ENCODE results near the gene ABCG8. TPM values are rescaled to one million over a fixed set of nuclear protein-coding genes. Genes with fewer than 3 reads are reported as not detected.

Gene ABCG8
- total RNA-seq, 1 donor = not detected

DNA sequence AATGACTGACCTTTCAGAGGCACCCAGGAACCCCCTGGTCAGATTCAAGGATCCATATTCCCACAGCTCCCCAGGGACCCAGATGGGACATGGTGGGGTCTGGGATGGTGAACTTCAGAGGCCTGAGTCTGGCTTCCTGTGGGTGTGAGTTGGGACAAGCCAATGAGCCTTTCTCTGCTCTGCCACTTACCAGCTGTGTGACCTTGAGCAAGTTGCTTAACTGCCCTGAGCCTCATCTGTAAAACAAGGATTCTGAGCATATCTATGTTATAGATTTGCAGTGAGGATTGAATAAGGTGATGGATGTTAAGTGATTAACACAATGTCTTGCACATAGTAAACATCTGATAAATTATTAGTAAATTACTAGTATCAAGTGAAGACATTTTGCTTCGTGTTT, 6.4 kb downstream of the ABCG8 start:
- no peak overlapping the region for H3K4me3 ChIP-seq (ENCODE audit: low read depth, low read length)
- DNase-seq (ENCODE audit: low read depth) = no peak
- TF ChIP-seq, protein P1, sequence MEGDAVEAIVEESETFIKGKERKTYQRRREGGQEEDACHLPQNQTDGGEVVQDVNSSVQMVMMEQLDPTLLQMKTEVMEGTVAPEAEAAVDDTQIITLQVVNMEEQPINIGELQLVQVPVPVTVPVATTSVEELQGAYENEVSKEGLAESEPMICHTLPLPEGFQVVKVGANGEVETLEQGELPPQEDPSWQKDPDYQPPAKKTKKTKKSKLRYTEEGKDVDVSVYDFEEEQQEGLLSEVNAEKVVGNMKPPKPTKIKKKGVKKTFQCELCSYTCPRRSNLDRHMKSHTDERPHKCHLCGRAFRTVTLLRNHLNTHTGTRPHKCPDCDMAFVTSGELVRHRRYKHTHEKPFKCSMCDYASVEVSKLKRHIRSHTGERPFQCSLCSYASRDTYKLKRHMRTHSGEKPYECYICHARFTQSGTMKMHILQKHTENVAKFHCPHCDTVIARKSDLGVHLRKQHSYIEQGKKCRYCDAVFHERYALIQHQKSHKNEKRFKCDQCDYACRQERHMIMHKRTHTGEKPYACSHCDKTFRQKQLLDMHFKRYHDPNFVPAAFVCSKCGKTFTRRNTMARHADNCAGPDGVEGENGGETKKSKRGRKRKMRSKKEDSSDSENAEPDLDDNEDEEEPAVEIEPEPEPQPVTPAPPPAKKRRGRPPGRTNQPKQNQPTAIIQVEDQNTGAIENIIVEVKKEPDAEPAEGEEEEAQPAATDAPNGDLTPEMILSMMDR (IDR thresholded peaks at IDR 0.05; ENCODE audit: insufficient read depth, low read depth, low read length) = no peak

DNA sequence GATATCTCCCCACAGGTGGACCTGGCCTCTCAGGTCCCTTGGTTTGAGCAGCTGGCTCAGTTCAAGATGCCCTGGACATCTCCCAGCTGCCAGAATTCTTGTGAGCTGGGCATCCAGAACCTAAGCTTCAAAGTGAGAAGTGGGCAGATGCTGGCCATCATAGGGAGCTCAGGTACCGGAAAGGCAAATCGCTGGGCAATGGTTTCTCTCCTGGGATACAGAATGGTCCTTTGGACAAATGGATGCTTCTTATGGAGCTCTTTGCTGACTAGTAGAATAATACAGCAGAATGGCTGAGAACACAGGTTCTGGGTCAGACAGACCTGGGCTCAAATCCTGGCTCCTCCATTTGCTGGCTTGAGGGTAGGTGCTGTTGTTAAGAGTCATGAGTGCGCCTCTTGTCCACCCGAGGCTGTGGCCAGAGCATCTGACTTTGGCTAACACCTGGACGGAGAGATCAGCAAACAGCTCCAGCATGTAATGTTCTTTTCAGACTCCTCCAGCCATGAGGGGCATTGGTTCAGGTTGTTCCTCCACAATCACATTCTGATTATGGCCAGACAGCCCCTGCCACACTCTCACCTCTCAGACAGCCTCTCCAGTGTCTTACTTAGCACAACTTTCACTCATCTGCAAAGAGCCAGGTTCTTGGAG, 7.5 kb downstream of the ABCG8 start:
- TF ChIP-seq, protein P1 (IDR thresholded peaks at IDR 0.05; ENCODE audit: insufficient read depth, low read depth, low read length) = no peak
- no peak overlapping the region for H3K4me3 ChIP-seq (ENCODE audit: low read depth, low read length)
- DNase-seq (ENCODE audit: low read depth) = no peak

DNA sequence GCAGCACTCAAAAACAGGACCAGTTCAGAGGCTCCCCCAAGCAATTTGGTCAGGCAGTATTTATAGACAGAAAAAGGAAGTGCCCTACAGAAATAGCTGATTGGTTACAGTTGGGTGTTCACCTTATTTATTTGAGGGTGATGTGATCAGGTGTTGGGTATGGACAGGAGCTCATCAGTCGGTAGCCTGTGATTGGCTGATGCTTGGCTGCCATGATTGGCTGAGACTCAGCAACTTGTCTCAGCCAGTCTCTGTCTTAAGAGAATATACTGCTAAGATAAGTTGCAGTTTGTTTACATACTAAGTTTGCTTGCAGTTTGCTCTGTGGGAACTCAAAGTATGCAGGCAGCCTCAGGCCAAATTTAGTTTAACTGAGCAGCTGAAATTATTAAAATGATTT, 9.4 kb downstream of the ABCG8 start:
- peak; percentile 71 for DNase-seq (ENCODE audit: low read depth)
- TF ChIP-seq, protein P1 (IDR thresholded peaks at IDR 0.05; ENCODE audit: insufficient read depth, low read depth, low read length) = no peak
- no peak overlapping the region for H3K4me3 ChIP-seq (ENCODE audit: low read depth, low read length)

DNA sequence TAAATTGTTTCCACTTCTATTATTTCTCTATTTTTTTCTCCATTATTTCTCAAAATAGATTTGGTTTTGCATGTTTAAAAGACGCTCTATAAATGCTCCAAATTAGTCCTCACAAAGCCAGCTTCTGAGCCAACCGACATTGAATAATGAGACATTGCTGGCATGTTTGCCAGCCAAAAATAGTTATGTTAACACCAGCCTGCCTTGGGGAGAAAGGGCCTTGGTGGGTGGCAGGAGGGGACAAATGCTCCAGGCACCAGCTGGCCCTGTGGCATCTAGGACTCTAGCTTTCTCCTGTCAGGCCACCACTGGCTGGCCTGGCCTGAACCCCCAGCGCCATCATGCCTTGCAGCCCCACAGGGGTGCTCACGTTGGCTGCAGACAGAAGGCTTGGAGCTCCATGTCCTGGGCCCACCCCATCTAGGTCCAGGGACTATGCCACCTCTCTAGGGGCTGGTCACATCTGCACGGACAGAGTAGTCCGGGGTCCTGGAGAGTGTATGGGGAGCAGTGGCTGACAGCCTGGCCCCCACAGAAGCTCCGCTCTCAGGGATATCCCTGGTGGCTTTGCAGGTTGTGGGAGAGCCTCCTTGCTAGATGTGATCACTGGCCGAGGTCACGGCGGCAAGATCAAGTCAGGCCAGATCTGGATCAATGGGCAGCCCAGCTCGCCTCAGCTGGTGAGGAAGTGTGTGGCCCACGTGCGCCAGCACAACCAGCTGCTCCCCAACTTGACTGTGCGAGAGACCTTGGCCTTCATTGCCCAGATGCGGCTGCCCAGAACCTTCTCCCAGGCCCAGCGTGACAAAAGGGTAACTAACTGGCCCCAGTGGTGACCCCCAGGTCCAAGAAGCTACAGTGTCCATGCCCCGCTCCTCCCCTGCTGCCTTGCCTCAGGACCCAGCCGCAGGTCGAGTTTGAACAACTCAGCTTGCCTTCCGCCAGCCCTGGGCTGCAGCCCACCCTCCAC, 12.5 kb downstream of the ABCG8 start:
- TF ChIP-seq, protein P1 (IDR thresholded peaks at IDR 0.05; ENCODE audit: insufficient read depth, low read depth, low read length) = no peak
- no peak overlapping the region for H3K4me3 ChIP-seq (ENCODE audit: low read depth, low read length)
- DNase-seq (ENCODE audit: low read depth) = no peak

DNA sequence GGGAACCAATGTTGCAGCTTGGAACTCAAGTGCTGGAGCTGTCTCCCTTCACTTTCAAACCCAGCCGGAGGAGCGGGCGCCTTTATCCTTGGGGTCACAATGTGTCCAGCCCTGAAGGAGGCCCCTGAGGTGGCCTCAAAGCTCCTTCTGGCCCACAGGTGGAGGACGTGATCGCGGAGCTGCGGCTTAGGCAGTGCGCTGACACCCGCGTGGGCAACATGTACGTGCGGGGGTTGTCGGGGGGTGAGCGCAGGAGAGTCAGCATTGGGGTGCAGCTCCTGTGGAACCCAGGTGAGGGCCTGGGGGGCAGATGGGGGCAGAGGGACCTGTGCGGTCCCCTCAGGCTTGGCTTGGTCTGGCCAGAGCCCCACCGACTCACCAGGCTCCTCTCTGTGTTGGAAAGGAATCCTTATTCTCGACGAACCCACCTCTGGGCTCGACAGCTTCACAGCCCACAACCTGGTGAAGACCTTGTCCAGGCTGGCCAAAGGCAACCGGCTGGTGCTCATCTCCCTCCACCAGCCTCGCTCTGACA, 13.5 kb downstream of the ABCG8 start:
- H3K4me3 ChIP-seq (ENCODE audit: low read depth, low read length) = no peak overlapping the region
- no peak for DNase-seq (ENCODE audit: low read depth)
- TF ChIP-seq, protein P1 (IDR thresholded peaks at IDR 0.05; ENCODE audit: insufficient read depth, low read depth, low read length) = no peak

DNA sequence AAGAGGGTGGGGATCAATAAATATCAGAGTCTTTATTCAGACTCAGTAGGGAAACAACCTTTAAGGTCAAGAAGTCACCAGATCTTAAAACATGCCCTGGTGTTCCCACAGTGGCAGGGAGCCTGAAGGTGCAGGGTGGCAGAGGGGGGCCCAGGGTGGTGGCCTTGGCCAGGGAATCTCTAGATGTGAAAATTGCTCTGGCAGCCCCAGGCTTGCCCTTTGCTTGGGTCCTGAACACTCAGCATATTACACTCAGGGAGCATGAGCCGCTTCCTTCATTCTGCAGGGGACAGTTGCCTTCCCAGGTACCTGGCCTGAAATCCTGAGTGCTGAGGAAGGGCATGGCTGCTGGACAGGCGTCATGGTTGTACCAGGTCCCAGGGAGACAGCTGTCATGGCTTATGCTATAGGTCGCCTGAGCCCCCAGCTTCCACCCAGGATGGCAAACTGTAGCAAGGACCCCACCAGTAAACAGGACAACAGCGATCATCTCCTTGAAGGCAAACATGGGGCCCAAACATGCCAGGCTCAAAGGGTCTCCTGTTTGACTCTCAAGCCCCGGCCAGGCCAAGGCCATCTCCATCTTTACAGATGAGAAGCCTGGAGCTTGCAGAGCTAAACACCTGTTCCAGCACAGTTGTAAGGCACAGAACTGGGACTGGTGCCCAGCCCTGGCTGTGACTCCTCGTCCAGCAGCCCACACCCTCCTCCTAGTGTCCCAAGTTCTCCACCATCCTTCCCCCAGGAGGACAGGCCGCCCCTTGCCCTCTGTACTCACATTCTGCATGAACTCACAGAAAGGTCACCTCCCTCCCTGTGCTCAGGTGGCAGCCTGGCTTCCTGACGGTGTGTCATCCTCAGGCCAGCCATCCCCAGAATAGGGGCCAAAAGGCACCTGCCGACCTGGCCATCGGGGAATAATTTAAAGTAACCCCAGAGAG, 14.6 kb downstream of the ABCG8 start:
- no peak for DNase-seq (ENCODE audit: low read depth)
- TF ChIP-seq, protein P1 (IDR thresholded peaks at IDR 0.05; ENCODE audit: insufficient read depth, low read depth, low read length) = no peak

More for the DNA sequence above, 14.6 kb downstream of the ABCG8 start:
- H3K4me3 ChIP-seq (ENCODE audit: low read depth, low read length) = no peak overlapping the region
